Activated T-cell treated with anti-CD3 and anti-CD28 coated beads, Interleukin-2, amount 50 U/mL, for 48 hours (primary cell): ENCODE measurements around the gene RAB11FIP3.
A peak's percentile ranks its signal among the peaks of the same experiment; 100 is the strongest.
"Not testable (repeated sequence)": the region's sequence is repeated elsewhere in the genome, so short reads cannot be mapped to it uniquely, and the experiment has no call there.

Source experiments
- DNase-seq, 2 experiments: peaks; one replicate each; pipeline ENCODE4 v3.0.0-alpha.2; 2020

The RAB11FIP3 gene

GRCh38 chr16:425082-425718 is at the start of gene RAB11FIP3:
TSS of gene RAB11FIP3 (plus strand) at chr16:425649. CDS start at chr16:426007, 358 bp downstream.
- DNase-seq: peak; percentile 90 to 94

- DNase-seq: no peak
These were observed 49.3 kb upstream of the RAB11FIP3 start for GRCh38 chr16:375927-376816.

GRCh38 chr16:376817-377418 is 48.5 kb upstream of the RAB11FIP3 start:
- DNase-seq: no peak

GRCh38 chr16:377419-377951 is 48.0 kb upstream of the RAB11FIP3 start:
- no peak for DNase-seq

- DNase-seq: not testable (repeated sequence)
These were observed 47.2 kb upstream of the RAB11FIP3 start for GRCh38 chr16:378113-378820.

GRCh38 chr16:378821-379182 is 46.6 kb upstream of the RAB11FIP3 start:
- no peak for DNase-seq

GRCh38 chr16:379183-379960 is 46.1 kb upstream of the RAB11FIP3 start:
- no peak for DNase-seq

- no peak for DNase-seq
These were observed 45.3 kb upstream of the RAB11FIP3 start for GRCh38 chr16:379961-380761.

- DNase-seq: no peak
These were observed 44.8 kb upstream of the RAB11FIP3 start for GRCh38 chr16:380762-381011.

- DNase-seq: peak in 1 of 2 experiments; percentile 54
These were observed 44.2 kb upstream of the RAB11FIP3 start for GRCh38 chr16:381012-381788.

GRCh38 chr16:381789-382717 is 43.4 kb upstream of the RAB11FIP3 start, which contains the start of gene PGAP6:
TSS of gene PGAP6 (minus strand) at chr16:381978. CDS start at chr16:381821, 157 bp downstream.
- peak; percentile 67 to 77 for DNase-seq

- DNase-seq: peak; percentile 73 to 74
These were observed 42.0 kb upstream of the RAB11FIP3 start for GRCh38 chr16:383326-384051.

GRCh38 chr16:386641-387156 is 38.8 kb upstream of the RAB11FIP3 start:
- DNase-seq: no peak

- not testable (repeated sequence) for DNase-seq
These were observed 37.4 kb upstream of the RAB11FIP3 start for GRCh38 chr16:387761-388666.

GRCh38 chr16:389352-389751 is 36.1 kb upstream of the RAB11FIP3 start:
- no peak for DNase-seq

GRCh38 chr16:391885-392335 is 33.5 kb upstream of the RAB11FIP3 start:
- DNase-seq: peak; percentile 95

- DNase-seq: peak; percentile 62 to 68
These were observed 32.9 kb upstream of the RAB11FIP3 start for GRCh38 chr16:392450-393030.
